Measurements from ENCODE around the gene CD4. TPM values are rescaled to one million over a fixed set of nuclear protein-coding genes. Genes with fewer than 3 reads are reported as not detected.

Gene CD4
- total RNA-seq, 2 experiments from 2014 or later: not detected

- Histone ChIP-seq H3K9me2 (ENCODE audit: insufficient read depth, low read length) (no peaks in the 10 kb centered on the region), H3K4me3 (ENCODE audit: low read depth, low read length, poor library complexity, severe bottlenecking) (no peak overlapping the region), H3K27ac (ENCODE audit: low read depth, low read length, poor library complexity, severe bottlenecking) (no peak overlapping the region), H4K20me1 (ENCODE audit: insufficient read depth, low read length) (no peaks in the 10 kb centered on the region), H3K79me2 (ENCODE audit: insufficient read depth, low read depth, low read length) (no peaks in the 10 kb centered on the region), H3K4me2 (ENCODE audit: low read length) (no peak overlapping the region), H3K4me1 (ENCODE audit: insufficient read depth, low read length, poor library complexity, severe bottlenecking) (peaks cover 6% of the 10 kb centered on the region), H3K9me3 (ENCODE audit: low read length) (no peaks in the 10 kb centered on the region), H2AFZ (ENCODE audit: low read length) (no peak overlapping the region), H3K36me3 (ENCODE audit: insufficient read depth, low read length) (no peaks in the 10 kb centered on the region)
- TF ChIP-seq CTCF (conservative IDR thresholded peaks at IDR 0.05; ENCODE audit: low read length): no peak
- TF ChIP-seq EZH2phosphoT487 (IDR thresholded peaks at IDR 0.05; ENCODE audit: borderline replicate concordance, low read depth, low read length): no peak
- no TSS peak for BruUV-seq (replicated peaks)
- CTCF ChIA-PET (ENCODE audit: unreplicated experiment): no interaction called here
- no peak for DNase-seq (ENCODE audit: low spot score)
- intact Hi-C loops (cut with micrococcal nuclease; ENCODE audit: unreplicated experiment): no loop called here
- POLR2A ChIA-PET: interaction anchor here (0.6 kb wide), 1 partner anchor 22 kb away, joined by 3 read pairs; the partner anchor contains the start of gene GNB3
Observed at GRCh38 chr12:6819106-6820030, 30.0 kb downstream of the CD4 start.

GRCh38 chr12:6820166-6820565, 30.8 kb downstream of the CD4 start:
- Histone ChIP-seq H3K4me3 (ENCODE audit: low read depth, low read length, poor library complexity, severe bottlenecking) (no peak overlapping the region), H2AFZ (ENCODE audit: low read length) (no peak overlapping the region), H3K27ac (ENCODE audit: low read depth, low read length, poor library complexity, severe bottlenecking) (no peak overlapping the region), H3K36me3 (ENCODE audit: insufficient read depth, low read length) (no peaks in the 10 kb centered on the region), H3K4me2 (ENCODE audit: low read length) (no peak overlapping the region), H3K4me1 (ENCODE audit: insufficient read depth, low read length, poor library complexity, severe bottlenecking) (peaks cover 6% of the 10 kb centered on the region), H3K79me2 (ENCODE audit: insufficient read depth, low read depth, low read length) (no peaks in the 10 kb centered on the region), H3K9me3 (ENCODE audit: low read length) (no peaks in the 10 kb centered on the region), H3K9me2 (ENCODE audit: insufficient read depth, low read length) (no peaks in the 10 kb centered on the region), H4K20me1 (ENCODE audit: insufficient read depth, low read length) (no peaks in the 10 kb centered on the region)
- ChIA-PET CTCF (ENCODE audit: unreplicated experiment) (no interaction called here), POLR2A (no interaction called here)
- intact Hi-C loops (cut with micrococcal nuclease; ENCODE audit: unreplicated experiment): no loop called here
- no peak for DNase-seq (ENCODE audit: low spot score)
- BruUV-seq (replicated peaks): no TSS peak
- no peak for TF ChIP-seq EZH2phosphoT487 (IDR thresholded peaks at IDR 0.05; ENCODE audit: borderline replicate concordance, low read depth, low read length)
- no peak for TF ChIP-seq CTCF (conservative IDR thresholded peaks at IDR 0.05; ENCODE audit: low read length)

All from OCI-LY7 (cell line).